ENCODE data around the gene CHST12.

The CHST12 gene

GRCh38 chr7:2435146-2435545 lies 31.7 kb downstream of the CHST12 start:
- no peaks in the 10 kb centered on the region for H3K27me3 ChIP-seq (replicated peaks in 2 of 5; ENCODE audit: control insufficient read depth in 4 of 5, insufficient read depth in 5 of 5, low read length in 4 of 5)
- no peak for DNase-seq
- H3K36me3 ChIP-seq (ENCODE audit: control insufficient read depth in 4 of 4, insufficient read depth in 4 of 4, low read length in 3 of 4): peaks cover 19 to 82% (median 66%) of the 10 kb centered on the region in 4 experiments
- WGBS (ENCODE audit: insufficient coverage): 92% methylated on average over 5 of the region's 5 CpGs
- H3K27ac ChIP-seq (ENCODE audit: insufficient read depth in 1 of 2, low read depth in 1 of 2, low read length in 2 of 2, poor library complexity in 1 of 2, severe bottlenecking in 2 of 2): no peak overlapping the region
- ChIA-PET POLR2A (no interaction called here), CTCF (interaction anchor here (0.6 to 4.2 kb wide), 5 partner anchors 8 to 29 kb away, joined by 3 to 24 read pairs (median 5); no protein-coding TSS in a partner anchor)
- H3K9me3 ChIP-seq (ENCODE audit: control extremely low read depth in 1 of 5, control insufficient read depth in 4 of 5, insufficient read depth in 2 of 5, low read depth in 1 of 5, low read length in 4 of 5): peaks cover 0 to 7% (median 3%) of the 10 kb centered on the region in 5 experiments
- no peak overlapping the region for H3K4me3 ChIP-seq (ENCODE audit: control insufficient read depth in 1 of 7, extremely low read depth in 1 of 7, insufficient read depth in 4 of 7, low read depth in 2 of 7, low read length in 6 of 7)
- H3K4me1 ChIP-seq (ENCODE audit: control extremely low read depth in 1 of 4, control insufficient read depth in 4 of 4, insufficient read depth in 4 of 4, low read length in 3 of 4): no peaks in the 10 kb centered on the region

GRCh38 chr7:2436341-2437104 lies 33.1 kb downstream of the CHST12 start:
- ChIA-PET POLR2A (no interaction called here), CTCF (interaction anchor here (0.9 to 4.2 kb wide), 5 partner anchors 9 to 71 kb away, joined by 3 to 24 read pairs (median 3); partner anchors contain the start of gene CHST12)
- no peak overlapping the region for H3K4me3 ChIP-seq (ENCODE audit: control insufficient read depth in 1 of 7, extremely low read depth in 1 of 7, insufficient read depth in 4 of 7, low read depth in 2 of 7, low read length in 6 of 7)
- DNase-seq: no peak
- no peak overlapping the region for H3K27ac ChIP-seq (ENCODE audit: insufficient read depth in 1 of 2, low read depth in 1 of 2, low read length in 2 of 2, poor library complexity in 1 of 2, severe bottlenecking in 2 of 2)
- H3K36me3 ChIP-seq (ENCODE audit: control insufficient read depth in 4 of 4, insufficient read depth in 4 of 4, low read length in 3 of 4): peaks cover 21 to 84% (median 62%) of the 10 kb centered on the region in 4 experiments
- no peaks in the 10 kb centered on the region for H3K9me3 ChIP-seq (ENCODE audit: control extremely low read depth in 1 of 5, control insufficient read depth in 4 of 5, insufficient read depth in 2 of 5, low read depth in 1 of 5, low read length in 4 of 5)
- 97% methylated on average over 16 of the region's 25 CpGs for WGBS (ENCODE audit: insufficient coverage)
- H3K27me3 ChIP-seq (replicated peaks in 2 of 5; ENCODE audit: control insufficient read depth in 4 of 5, insufficient read depth in 5 of 5, low read length in 4 of 5): no peaks in the 10 kb centered on the region
- H3K4me1 ChIP-seq (ENCODE audit: control extremely low read depth in 1 of 4, control insufficient read depth in 4 of 4, insufficient read depth in 4 of 4, low read length in 3 of 4): peaks cover 0 to 8% (median 0%) of the 10 kb centered on the region in 4 experiments

- no peaks in the 10 kb centered on the region for H3K9me3 ChIP-seq (ENCODE audit: control extremely low read depth in 1 of 5, control insufficient read depth in 4 of 5, insufficient read depth in 2 of 5, low read depth in 1 of 5, low read length in 4 of 5)
These were observed 33.7 kb downstream of the CHST12 start for GRCh38 chr7:2437136-2437535.

GRCh38 chr7:2437537-2438148 lies 34.2 kb downstream of the CHST12 start:
- no peak overlapping the region for H3K4me3 ChIP-seq (ENCODE audit: control insufficient read depth in 1 of 7, extremely low read depth in 1 of 7, insufficient read depth in 4 of 7, low read depth in 2 of 7, low read length in 6 of 7)
- H3K9me3 ChIP-seq (ENCODE audit: control extremely low read depth in 1 of 5, control insufficient read depth in 4 of 5, insufficient read depth in 2 of 5, low read depth in 1 of 5, low read length in 4 of 5): no peaks in the 10 kb centered on the region
- peaks cover 18 to 84% (median 56%) of the 10 kb centered on the region in 4 experiments for H3K36me3 ChIP-seq (ENCODE audit: control insufficient read depth in 4 of 4, insufficient read depth in 4 of 4, low read length in 3 of 4)
- H3K4me1 ChIP-seq (ENCODE audit: control extremely low read depth in 1 of 4, control insufficient read depth in 4 of 4, insufficient read depth in 4 of 4, low read length in 3 of 4): peaks cover 0 to 12% (median 0%) of the 10 kb centered on the region in 4 experiments
- POLR2A ChIA-PET: no interaction called here
- H3K27ac ChIP-seq (ENCODE audit: insufficient read depth in 1 of 2, low read depth in 1 of 2, low read length in 2 of 2, poor library complexity in 1 of 2, severe bottlenecking in 2 of 2): no peak overlapping the region
- DNase-seq: no peak
- CTCF ChIA-PET: interaction anchor here (0.9 to 1.9 kb wide), 4 partner anchors 8 to 72 kb away, joined by 3 to 5 read pairs (median 3); no protein-coding TSS in a partner anchor
- 95% methylated on average over 8 of the region's 16 CpGs for WGBS (ENCODE audit: insufficient coverage)
- no peaks in the 10 kb centered on the region for H3K27me3 ChIP-seq (replicated peaks in 2 of 5; ENCODE audit: control insufficient read depth in 4 of 5, insufficient read depth in 5 of 5, low read length in 4 of 5)

More at GRCh38 chr7:2437136-2437535, 33.7 kb downstream of the CHST12 start:
- peaks cover 0 to 12% (median 0%) of the 10 kb centered on the region in 4 experiments for H3K4me1 ChIP-seq (ENCODE audit: control extremely low read depth in 1 of 4, control insufficient read depth in 4 of 4, insufficient read depth in 4 of 4, low read length in 3 of 4)
- no peak for DNase-seq
- WGBS (ENCODE audit: insufficient coverage): 98% methylated on average over 6 of the region's 9 CpGs
- no peak overlapping the region for H3K4me3 ChIP-seq (ENCODE audit: control insufficient read depth in 1 of 7, extremely low read depth in 1 of 7, insufficient read depth in 4 of 7, low read depth in 2 of 7, low read length in 6 of 7)
- H3K27ac ChIP-seq (ENCODE audit: insufficient read depth in 1 of 2, low read depth in 1 of 2, low read length in 2 of 2, poor library complexity in 1 of 2, severe bottlenecking in 2 of 2): no peak overlapping the region
- CTCF ChIA-PET: interaction anchor here (0.9 to 1.9 kb wide), 5 partner anchors 8 to 72 kb away, joined by 3 to 5 read pairs (median 3); partner anchors contain the start of gene CHST12
- H3K36me3 ChIP-seq (ENCODE audit: control insufficient read depth in 4 of 4, insufficient read depth in 4 of 4, low read length in 3 of 4): peaks cover 18 to 87% (median 60%) of the 10 kb centered on the region in 4 experiments
- POLR2A ChIA-PET: no interaction called here
- no peaks in the 10 kb centered on the region for H3K27me3 ChIP-seq (replicated peaks in 2 of 5; ENCODE audit: control insufficient read depth in 4 of 5, insufficient read depth in 5 of 5, low read length in 4 of 5)

- Histone ChIP-seq H3K4me3 (ENCODE audit: control insufficient read depth in 1 of 7, extremely low read depth in 1 of 7, insufficient read depth in 4 of 7, low read depth in 2 of 7, low read length in 6 of 7) (no peak overlapping the region), H3K4me1 (ENCODE audit: control extremely low read depth in 1 of 4, control insufficient read depth in 4 of 4, insufficient read depth in 4 of 4, low read length in 3 of 4) (peaks cover 0 to 12% (median 0%) of the 10 kb centered on the region in 4 experiments), H3K27ac (ENCODE audit: insufficient read depth in 1 of 2, low read depth in 1 of 2, low read length in 2 of 2, poor library complexity in 1 of 2, severe bottlenecking in 2 of 2) (no peak overlapping the region), H3K27me3 (replicated peaks in 2 of 5; ENCODE audit: control insufficient read depth in 4 of 5, insufficient read depth in 5 of 5, low read length in 4 of 5) (no peaks in the 10 kb centered on the region), H3K36me3 (ENCODE audit: control insufficient read depth in 4 of 4, insufficient read depth in 4 of 4, low read length in 3 of 4) (peaks cover 18 to 84% (median 52%) of the 10 kb centered on the region in 4 experiments), H3K9me3 (ENCODE audit: control extremely low read depth in 1 of 5, control insufficient read depth in 4 of 5, insufficient read depth in 2 of 5, low read depth in 1 of 5, low read length in 4 of 5) (no peaks in the 10 kb centered on the region)
- ChIA-PET POLR2A (no interaction called here), CTCF (interaction anchor here (1.2 to 1.9 kb wide), 3 partner anchors 9 to 14 kb away, joined by 3 to 5 read pairs (median 3); no protein-coding TSS in a partner anchor)
- 90% methylated on average over 4 of the region's 7 CpGs for WGBS (ENCODE audit: insufficient coverage)
- no peak for DNase-seq
These were observed 34.8 kb downstream of the CHST12 start for GRCh38 chr7:2438186-2438585.

- H3K4me3 ChIP-seq (ENCODE audit: control insufficient read depth in 1 of 7, extremely low read depth in 1 of 7, insufficient read depth in 4 of 7, low read depth in 2 of 7, low read length in 6 of 7): no peak overlapping the region
- CTCF ChIA-PET: interaction anchor here (1.9 to 3.9 kb wide), 2 partner anchors 11 to 12 kb away, joined by 5 to 29 read pairs; no protein-coding TSS in a partner anchor
- H3K27me3 ChIP-seq (replicated peaks in 2 of 5; ENCODE audit: control insufficient read depth in 4 of 5, insufficient read depth in 5 of 5, low read length in 4 of 5): no peaks in the 10 kb centered on the region
- DNase-seq: no peak
- no peaks in the 10 kb centered on the region for H3K9me3 ChIP-seq (ENCODE audit: control extremely low read depth in 1 of 5, control insufficient read depth in 4 of 5, insufficient read depth in 2 of 5, low read depth in 1 of 5, low read length in 4 of 5)
- peaks cover 18 to 82% (median 48%) of the 10 kb centered on the region in 4 experiments for H3K36me3 ChIP-seq (ENCODE audit: control insufficient read depth in 4 of 4, insufficient read depth in 4 of 4, low read length in 3 of 4)
- H3K27ac ChIP-seq (ENCODE audit: insufficient read depth in 1 of 2, low read depth in 1 of 2, low read length in 2 of 2, poor library complexity in 1 of 2, severe bottlenecking in 2 of 2): no peak overlapping the region
- POLR2A ChIA-PET: no interaction called here
- peaks cover 0 to 12% (median 0%) of the 10 kb centered on the region in 4 experiments for H3K4me1 ChIP-seq (ENCODE audit: control extremely low read depth in 1 of 4, control insufficient read depth in 4 of 4, insufficient read depth in 4 of 4, low read length in 3 of 4)
- WGBS (ENCODE audit: insufficient coverage): 98% methylated on average over 13 of the region's 13 CpGs
These were observed 35.4 kb downstream of the CHST12 start for GRCh38 chr7:2438775-2439174.

Measured in common myeloid progenitor, CD34-positive (primary cell).